ENCODE measurements around the gene ECM2. TPM values are rescaled to one million over a fixed set of nuclear protein-coding genes. Genes with fewer than 3 reads are reported as not detected.

Gene ECM2
- total RNA-seq, 2 donors from 2014 or later, result 1.8 to 3.2 TPM

DNA sequence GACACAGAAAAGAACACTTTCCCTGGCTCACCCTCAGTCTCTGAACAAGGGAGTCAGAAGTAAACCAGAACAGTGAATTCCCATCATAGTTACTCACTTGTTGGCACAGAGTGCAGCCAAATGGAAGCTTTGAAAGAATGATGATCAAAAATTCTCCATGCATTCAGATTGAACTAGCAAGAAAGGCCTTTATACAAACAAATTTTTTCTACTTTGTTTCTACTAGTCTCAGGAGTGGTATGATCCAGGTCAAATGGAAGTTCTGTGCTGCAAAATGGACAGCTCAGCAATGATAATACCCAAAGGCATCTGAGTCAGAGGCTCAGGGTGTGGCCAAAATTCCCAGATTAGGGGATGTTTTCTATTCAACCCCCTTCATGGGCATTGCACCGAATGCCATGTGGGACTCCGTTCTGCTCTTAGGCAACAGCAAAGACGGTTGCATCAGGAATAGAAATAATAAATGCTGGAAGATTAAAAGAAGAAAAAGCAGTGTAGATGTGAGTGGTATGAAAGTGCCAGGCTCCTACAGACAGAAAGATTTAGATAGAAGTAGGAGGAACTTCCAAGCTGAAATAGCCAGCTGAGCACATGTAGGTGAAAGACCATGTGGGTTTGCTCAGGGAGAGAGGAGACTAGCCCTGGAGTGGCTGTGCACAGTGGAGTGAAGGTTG lies 29.5 kb downstream of the ECM2 start:
- H3K4me1 Mint-ChIP-seq, result peaks cover 4% of the 10 kb centered on the region
- TF ChIP-seq, protein P1, sequence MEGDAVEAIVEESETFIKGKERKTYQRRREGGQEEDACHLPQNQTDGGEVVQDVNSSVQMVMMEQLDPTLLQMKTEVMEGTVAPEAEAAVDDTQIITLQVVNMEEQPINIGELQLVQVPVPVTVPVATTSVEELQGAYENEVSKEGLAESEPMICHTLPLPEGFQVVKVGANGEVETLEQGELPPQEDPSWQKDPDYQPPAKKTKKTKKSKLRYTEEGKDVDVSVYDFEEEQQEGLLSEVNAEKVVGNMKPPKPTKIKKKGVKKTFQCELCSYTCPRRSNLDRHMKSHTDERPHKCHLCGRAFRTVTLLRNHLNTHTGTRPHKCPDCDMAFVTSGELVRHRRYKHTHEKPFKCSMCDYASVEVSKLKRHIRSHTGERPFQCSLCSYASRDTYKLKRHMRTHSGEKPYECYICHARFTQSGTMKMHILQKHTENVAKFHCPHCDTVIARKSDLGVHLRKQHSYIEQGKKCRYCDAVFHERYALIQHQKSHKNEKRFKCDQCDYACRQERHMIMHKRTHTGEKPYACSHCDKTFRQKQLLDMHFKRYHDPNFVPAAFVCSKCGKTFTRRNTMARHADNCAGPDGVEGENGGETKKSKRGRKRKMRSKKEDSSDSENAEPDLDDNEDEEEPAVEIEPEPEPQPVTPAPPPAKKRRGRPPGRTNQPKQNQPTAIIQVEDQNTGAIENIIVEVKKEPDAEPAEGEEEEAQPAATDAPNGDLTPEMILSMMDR (conservative IDR thresholded peaks at IDR 0.05), result no peak
- no peaks in the 10 kb centered on the region for H3K27me3 Mint-ChIP-seq (ENCODE audit: insufficient read depth)
- Histone ChIP-seq H3K27me3 (ENCODE audit: control insufficient read depth, insufficient read depth, low read length, poor library complexity, severe bottlenecking) (no peaks in the 10 kb centered on the region), H3K27ac (ENCODE audit: low read depth, low read length) (no peak overlapping the region), H3K4me1 (ENCODE audit: control insufficient read depth, insufficient read depth, low read length) (no peaks in the 10 kb centered on the region), H3K9ac (ENCODE audit: extremely low read depth, low read length, poor library complexity, severe bottlenecking) (no peak overlapping the region), H3K36me3 (ENCODE audit: control insufficient read depth, insufficient read depth, low read length) (no peaks in the 10 kb centered on the region), H3K9me3 (ENCODE audit: control insufficient read depth, low read length) (no peaks in the 10 kb centered on the region), H3K4me3 (ENCODE audit: low read length) (no peak overlapping the region)
- H3K36me3 Mint-ChIP-seq (ENCODE audit: low read depth), result no peaks in the 10 kb centered on the region
- WGBS, 2 experiments (ENCODE audit: insufficient coverage in 1 of 2, insufficient read length in 1 of 2), result 94 to 96% methylated on average over 3 of the region's 3 CpGs
- H3K27ac Mint-ChIP-seq, result no peak overlapping the region
- H3K4me3 Mint-ChIP-seq, result no peak overlapping the region
- peaks cover under 1% of the 10 kb centered on the region for H3K9me3 Mint-ChIP-seq
- no peak for DNase-seq

DNA sequence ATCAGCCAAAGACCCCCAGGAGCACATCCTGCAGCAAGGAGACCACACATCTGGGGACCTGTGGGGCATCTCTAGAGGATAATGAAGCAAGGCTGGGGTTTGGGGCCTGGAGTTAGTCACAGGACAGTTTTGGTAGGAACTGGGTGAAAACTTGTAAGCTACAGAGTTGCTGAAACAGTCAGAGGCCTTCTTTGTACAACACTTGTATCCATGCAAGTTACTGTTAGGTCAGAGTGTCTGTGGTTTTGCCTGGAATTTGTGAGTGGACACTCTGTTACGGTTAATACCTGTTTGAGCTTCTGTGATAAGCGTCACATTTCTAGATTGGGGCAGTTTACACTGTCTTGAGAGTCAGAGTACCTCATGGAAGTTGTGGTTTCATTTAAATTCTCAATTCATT lies 30.9 kb downstream of the ECM2 start:
- WGBS, 2 experiments (ENCODE audit: insufficient coverage in 1 of 2, insufficient read length in 1 of 2), result 91% methylated on average over 2 of the region's 2 CpGs; no CpG with 5 or more reads in 1 of the 2 experiments
- H3K4me3 Mint-ChIP-seq, result no peak overlapping the region
- H3K27ac Mint-ChIP-seq, result no peak overlapping the region
- Histone ChIP-seq H3K9me3 (ENCODE audit: control insufficient read depth, low read length) (no peaks in the 10 kb centered on the region), H3K9ac (ENCODE audit: extremely low read depth, low read length, poor library complexity, severe bottlenecking) (no peak overlapping the region), H3K4me1 (ENCODE audit: control insufficient read depth, insufficient read depth, low read length) (no peaks in the 10 kb centered on the region), H3K27me3 (ENCODE audit: control insufficient read depth, insufficient read depth, low read length, poor library complexity, severe bottlenecking) (no peaks in the 10 kb centered on the region), H3K27ac (ENCODE audit: low read depth, low read length) (no peak overlapping the region), H3K36me3 (ENCODE audit: control insufficient read depth, insufficient read depth, low read length) (no peaks in the 10 kb centered on the region), H3K4me3 (ENCODE audit: low read length) (no peak overlapping the region)
- H3K4me1 Mint-ChIP-seq, result peaks cover 3% of the 10 kb centered on the region
- H3K36me3 Mint-ChIP-seq (ENCODE audit: low read depth), result no peaks in the 10 kb centered on the region
- H3K27me3 Mint-ChIP-seq (ENCODE audit: insufficient read depth), result no peaks in the 10 kb centered on the region
- TF ChIP-seq, protein P1 (conservative IDR thresholded peaks at IDR 0.05), result no peak
- H3K9me3 Mint-ChIP-seq, result no peaks in the 10 kb centered on the region
- DNase-seq, result no peak

DNA sequence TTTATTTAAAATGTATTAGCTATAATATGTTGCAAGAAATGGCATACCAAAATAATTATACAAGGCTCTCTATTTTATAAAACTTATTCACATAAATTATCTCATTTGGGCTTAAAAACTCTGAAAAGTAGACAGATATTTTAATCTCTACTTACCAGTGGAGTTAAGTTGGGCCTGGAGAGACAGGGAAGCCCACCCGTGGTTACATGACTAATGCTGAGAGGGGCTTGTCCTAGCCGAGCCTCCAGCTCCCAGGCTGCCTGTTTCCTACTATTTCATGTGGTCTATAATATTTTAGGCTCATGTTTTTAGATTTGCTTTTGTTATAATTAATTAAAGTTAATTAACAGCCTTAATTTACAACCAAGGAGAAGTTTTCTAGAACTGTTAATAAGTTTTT lies 32.6 kb downstream of the ECM2 start:
- Histone ChIP-seq H3K4me3 (ENCODE audit: low read length) (no peak overlapping the region), H3K4me1 (ENCODE audit: control insufficient read depth, insufficient read depth, low read length) (no peaks in the 10 kb centered on the region), H3K36me3 (ENCODE audit: control insufficient read depth, insufficient read depth, low read length) (no peaks in the 10 kb centered on the region), H3K9ac (ENCODE audit: extremely low read depth, low read length, poor library complexity, severe bottlenecking) (no peak overlapping the region), H3K27me3 (ENCODE audit: control insufficient read depth, insufficient read depth, low read length, poor library complexity, severe bottlenecking) (no peaks in the 10 kb centered on the region), H3K27ac (ENCODE audit: low read depth, low read length) (no peak overlapping the region), H3K9me3 (ENCODE audit: control insufficient read depth, low read length) (no peaks in the 10 kb centered on the region)
- Mint-ChIP-seq H3K4me1 (peaks cover 3% of the 10 kb centered on the region), H3K9me3 (no peaks in the 10 kb centered on the region), H3K4me3 (no peak overlapping the region), H3K27ac (no peak overlapping the region), H3K27me3 (ENCODE audit: insufficient read depth) (no peaks in the 10 kb centered on the region), H3K36me3 (ENCODE audit: low read depth) (no peaks in the 10 kb centered on the region)
- TF ChIP-seq, protein P1 (conservative IDR thresholded peaks at IDR 0.05), result no peak
- no peak for DNase-seq
- WGBS, 2 experiments (ENCODE audit: insufficient coverage in 1 of 2, insufficient read length in 1 of 2), result 72% methylated on average over 2 of the region's 2 CpGs; no CpG with 5 or more reads in 1 of the 2 experiments
